GM19452 (cell line): ENCODE data around the gene PRPF19.

Experiments
- ATAC-seq: cut with Tn5 transposase; IDR thresholded peaks from one replicate; pipeline ENCODE4 v1.9.1; 2021; ENCODE audit not compliant: unreplicated experiment

PRPF19 gene

DNA sequence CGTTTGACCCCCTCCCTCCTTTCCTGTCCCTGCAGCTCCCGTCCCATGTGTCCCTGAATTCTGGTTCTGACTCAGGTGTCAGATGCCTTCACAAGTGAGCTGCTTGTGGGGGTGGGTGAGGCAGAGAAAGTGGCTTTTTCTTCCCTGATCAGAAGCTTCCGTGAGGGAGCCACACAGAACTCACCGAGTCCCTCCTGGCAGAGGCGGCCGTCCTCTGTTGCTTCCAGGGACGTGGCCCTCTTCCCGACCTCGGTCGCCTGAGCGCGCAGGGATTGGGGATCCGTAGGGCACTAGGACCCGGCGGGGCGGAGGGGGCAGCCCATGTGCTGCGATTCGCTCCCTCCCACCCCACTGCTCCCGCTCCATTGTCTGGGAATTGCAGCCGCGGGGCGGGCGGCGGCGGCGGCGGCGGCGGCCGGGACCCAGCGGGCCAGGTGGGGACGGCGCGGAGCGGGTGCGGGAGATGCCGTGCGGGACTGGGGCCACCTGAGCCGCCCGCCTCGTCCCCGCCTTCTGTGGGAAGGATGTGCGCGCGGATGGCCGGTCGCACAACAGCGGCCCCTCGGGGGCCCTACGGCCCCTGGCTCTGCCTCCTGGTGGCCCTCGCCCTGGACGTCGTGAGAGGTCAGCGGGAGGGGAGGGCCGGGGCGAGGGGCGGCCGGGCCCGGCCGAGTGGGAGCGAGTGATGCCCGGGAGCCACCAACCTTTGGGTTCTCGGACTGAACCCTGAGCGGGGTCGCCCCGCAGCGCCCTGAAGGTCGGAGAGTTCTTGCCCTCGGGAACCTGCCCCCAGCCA is 17.9 kb upstream of the PRPF19 start, which contains the start of gene TMEM132A:
TMEM132A (plus strand) TSS at position 351 of the 796 bp plus-strand sequence; CDS start at position 525, 174 bp downstream.
- no peak for ATAC-seq

- ATAC-seq: no peak
Measured at GRCh38 chr11:60923800-60924109, 17.4 kb upstream of the PRPF19 start.

DNA sequence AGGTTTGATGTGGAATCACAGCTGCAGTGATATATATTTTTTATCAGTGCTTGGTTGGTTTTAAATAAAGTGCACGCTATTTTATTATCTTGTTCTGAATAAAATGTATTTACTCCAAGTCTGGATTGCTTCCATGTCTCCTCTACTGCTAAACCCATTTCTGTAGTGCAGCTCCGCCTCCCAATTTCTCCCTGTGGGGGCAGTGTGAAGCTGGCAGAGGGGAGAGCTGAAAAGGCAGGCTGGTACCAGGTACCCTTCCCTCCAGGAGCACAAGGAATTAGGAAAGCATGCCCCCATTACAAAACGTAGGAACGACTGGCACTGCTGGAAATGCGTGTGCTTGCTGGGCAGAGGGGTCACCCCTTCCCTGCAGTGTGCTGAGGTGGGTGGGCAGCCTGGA is 16.9 kb upstream of the PRPF19 start:
- no peak for ATAC-seq

DNA sequence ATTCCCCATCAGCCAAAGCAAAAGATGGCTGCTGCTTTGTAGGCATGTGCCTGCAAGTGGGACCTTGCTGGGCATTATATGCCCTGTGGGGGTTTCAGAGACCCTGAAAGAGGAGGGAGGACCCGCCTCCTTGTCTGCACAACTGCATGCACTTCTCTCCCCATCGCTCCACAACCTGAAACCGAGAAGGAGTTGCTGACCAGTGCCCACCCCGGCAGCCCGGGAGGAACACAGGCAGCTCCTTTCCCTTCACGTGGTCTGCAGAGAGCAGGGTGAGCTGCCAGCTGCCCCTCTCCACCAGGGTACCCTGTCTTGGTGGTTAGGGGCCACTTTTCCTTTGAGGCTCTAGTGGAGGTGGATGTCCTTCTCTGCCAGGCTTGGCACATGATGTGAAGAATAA is 16.5 kb upstream of the PRPF19 start:
- no peak for ATAC-seq

- no peak for ATAC-seq
Measured at GRCh38 chr11:60921777-60922335, 15.5 kb upstream of the PRPF19 start.

DNA sequence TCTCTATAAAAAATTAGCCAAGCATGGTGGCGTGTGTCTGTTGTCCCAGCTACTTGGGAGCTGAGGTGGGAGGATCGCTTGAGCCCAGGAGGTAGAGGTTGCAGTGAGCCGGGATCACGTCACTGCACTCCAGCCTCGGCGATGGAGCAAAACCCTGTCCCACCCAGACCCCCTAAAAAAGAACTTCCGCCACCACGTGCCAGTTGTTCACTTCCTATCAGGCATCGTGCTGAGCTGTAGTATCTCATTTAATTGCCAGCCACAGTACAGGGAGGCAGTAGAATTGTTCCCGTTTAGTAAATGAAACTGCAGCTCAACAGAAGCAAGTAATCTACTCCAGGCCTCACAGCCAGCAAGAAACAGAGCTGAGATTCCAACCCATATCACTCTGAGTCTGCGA is 14.9 kb upstream of the PRPF19 start:
- no peak for ATAC-seq

GRCh38 chr11:60919956-60920355 is 13.6 kb upstream of the PRPF19 start:
- ATAC-seq: no peak

- ATAC-seq: no peak
Measured at GRCh38 chr11:60919320-60919719, 12.9 kb upstream of the PRPF19 start.

- no peak for ATAC-seq
Measured at GRCh38 chr11:60918939-60919265, 12.5 kb upstream of the PRPF19 start.

DNA sequence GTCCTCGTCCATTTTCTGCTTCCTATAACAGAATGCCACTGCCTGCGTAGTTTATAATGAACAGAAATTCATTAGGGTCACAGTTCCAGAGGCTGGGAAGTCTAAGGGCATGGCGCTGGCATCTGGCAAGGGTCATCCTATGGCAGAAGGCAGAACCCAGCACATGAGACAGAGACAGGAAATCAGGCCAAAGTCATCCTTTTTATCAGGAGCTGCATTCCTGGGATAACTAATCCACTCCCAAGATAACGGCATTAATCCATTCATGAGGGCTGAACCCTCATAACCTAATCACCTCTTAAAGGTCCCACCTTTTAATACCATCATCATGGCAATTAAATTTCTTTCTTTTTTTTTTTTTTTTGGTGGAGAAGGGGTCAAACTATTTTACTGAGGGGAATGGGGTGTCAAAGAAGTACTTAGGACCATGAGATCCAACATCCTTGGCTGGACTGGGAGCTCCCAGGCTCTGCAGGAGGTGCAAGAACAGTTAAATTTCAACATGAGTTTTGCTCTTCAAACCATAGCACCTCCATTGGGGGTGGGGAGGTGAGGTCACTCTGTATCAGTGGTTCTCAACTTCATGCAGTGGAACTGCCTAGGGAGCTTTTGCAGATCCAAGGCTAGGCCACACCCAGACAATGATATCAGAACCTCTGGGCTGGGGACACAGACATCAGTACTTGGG is 12.0 kb upstream of the PRPF19 start:
- ATAC-seq: no peak

GRCh38 chr11:60917267-60917666 is 10.9 kb upstream of the PRPF19 start:
- no peak for ATAC-seq

DNA sequence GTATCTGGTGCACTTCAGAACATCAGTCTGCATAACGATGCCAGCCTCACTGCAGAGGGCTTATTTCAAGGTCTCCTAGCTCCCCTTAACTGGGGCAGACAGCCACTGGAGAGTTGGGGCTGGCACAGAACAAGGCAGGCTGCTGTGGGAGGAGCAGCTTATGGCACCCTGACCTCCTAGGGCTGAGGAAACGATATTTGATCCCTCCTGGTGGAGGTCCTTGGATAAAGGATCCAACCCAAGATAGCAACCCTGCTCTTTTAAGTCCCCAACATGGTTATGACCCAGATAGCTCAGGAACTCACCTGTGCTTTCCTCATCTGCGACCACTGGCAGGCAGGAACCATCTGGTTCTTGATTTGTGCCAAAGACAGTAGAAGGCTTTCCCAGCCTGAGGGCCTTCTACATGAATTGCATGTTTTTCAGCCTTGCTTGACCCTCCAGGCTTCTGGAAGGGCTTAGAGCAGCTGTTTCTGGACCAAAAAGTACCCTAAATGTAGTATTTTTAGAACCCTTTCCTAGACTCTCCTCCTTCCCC is 10.4 kb upstream of the PRPF19 start:
- ATAC-seq: no peak

GRCh38 chr11:60915248-60915914 is 9.0 kb upstream of the PRPF19 start:
- peak; percentile 51 for ATAC-seq

GRCh38 chr11:60914633-60915247 is 8.4 kb upstream of the PRPF19 start:
- no peak for ATAC-seq

DNA sequence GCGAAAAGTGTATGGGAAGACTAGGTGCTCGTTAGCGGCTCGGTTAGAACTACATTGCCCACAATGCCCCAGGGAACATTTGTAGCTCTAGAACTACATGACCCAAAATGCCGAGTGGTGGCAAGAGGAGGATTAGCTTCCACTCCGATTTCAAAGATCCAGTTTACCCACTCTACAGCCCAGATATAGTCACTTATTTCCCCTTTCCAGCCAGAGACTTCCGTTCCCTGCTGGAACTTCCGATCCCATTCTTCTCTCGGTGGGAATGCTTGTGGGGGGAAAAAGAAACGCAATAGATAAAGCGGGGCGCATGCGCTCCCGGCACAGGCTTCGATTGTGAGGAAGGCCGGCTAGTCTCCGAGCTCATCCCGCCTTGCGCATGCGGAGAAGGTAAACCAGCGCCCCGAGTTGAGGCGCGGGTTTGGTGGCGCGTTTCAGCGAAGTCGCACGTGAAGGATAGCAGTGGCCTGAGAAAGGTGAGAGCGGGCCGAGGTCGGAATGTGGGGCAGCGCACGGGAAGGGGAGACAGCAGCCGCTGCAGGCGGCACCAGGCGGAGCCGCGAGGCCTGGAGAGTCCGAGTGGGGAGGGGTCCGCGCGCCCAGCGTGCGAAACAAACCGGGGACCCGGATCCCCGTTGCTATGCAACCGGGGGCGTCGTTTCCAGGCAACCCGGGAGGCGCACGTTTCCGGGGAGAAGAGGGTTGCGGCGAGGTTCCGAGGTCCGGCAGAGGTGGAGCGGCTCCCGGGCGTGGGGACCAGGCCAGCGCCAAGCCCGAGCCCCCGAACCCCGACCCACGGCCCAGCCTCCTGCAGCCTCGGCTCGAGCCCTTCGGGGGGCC is 7.6 kb upstream of the PRPF19 start, which contains the start of gene TMEM109:
TMEM109 (plus strand) TSS at position 366 of the 840 bp plus-strand sequence. CDS start 5,536 bp downstream, outside the sequence.
- peak; percentile 40 for ATAC-seq

DNA sequence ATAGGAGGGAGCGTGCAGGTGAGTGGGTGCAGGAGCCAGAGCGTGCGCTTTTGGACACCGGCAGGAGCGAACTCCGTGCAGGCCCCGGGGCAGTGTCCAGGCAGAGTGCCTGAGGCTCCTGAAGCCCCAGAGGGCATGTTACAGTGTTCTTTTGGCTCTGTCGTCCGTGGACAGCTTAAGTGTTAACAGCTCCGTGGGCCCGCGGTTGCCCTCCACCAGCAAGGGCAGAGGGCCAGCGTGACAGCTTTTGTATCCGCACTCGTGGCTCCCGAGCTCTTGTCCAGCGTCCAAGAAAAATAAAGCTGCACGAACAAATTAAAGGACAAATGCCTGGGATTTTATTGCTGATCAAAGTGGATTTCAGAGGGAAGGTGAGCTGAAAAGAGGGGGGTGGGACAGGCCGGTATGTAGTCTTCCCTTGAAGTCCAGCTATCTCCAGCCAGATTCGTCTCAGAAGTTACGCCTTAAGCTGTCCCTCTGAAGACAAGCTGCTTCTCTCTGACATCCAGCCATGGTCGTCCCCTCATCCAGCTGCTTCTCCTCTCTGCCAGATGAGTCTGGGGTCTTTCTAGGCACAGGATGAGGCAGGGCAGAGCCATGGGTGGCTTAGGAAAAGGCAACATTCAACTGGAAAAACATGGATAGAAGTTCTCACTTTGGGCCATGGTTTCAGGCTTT is 6.6 kb upstream of the PRPF19 start:
- no peak for ATAC-seq

DNA sequence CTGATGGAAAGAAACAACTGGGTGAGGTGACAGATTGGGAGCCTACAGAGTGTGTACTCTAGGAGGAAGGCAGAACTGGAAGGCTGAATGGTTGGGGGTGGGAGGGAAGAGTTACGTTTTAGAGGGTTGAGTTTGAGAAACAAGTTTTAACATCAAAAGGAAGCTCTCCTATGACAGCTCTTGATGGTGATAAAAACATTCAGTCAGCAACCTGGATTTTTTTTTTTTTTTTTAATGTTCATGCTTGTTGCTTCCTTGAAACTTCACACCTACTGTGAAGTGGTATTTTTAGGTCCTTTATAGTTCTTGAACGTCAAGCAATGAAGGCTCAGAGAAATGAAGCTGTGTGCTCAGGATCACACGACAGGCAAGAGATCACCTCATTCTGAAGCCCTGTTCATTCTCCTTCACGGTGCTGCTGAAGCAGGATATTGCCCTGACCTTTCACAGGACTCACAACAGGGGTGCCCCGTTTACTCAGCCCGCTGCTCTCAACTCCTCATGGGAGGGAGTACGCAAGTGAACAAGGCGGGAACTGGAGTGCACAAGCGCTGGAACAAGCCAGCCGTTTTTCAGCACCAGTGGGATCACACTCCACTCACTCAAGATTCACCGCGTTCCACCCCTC is 6.0 kb upstream of the PRPF19 start:
- ATAC-seq: no peak

DNA sequence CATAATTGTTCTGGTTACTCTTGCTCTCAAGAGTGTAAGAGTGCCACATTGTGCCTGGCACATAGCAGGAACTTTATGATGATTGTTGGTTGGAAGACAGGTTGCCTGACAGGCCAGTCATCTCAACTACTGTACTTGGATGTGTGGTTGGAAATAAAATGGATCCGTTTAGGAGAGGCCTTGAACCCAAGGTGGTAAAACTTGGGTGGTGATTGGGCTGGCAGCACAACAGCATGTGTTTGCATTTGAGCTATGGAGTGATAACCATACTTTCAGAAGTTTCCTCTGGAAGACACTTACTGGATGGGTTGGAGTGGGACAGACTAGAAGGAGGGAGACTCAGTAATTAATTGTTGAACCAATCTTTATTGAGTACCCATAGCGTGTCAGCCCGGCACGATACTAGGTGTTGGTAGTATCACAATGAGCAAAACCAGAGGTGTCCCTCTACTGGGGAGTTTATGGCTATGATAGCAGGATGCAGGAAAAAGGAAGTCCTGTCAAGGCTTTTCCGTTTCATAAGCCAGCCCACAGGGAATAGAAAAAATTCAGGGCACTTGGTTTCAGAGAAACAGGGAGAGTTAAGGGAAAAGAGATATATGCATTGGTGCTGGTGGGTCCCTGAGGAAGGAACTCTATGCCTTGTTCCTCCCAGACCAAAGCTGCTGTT is 4.5 kb upstream of the PRPF19 start:
- ATAC-seq: no peak

- peak; percentile 36 for ATAC-seq
Measured at GRCh38 chr11:60910281-60910687, 3.9 kb upstream of the PRPF19 start.
